MV-4-11 (cell line): ENCODE measurements around the gene CDK19.

Source experiments
- DNase-seq: peaks from one replicate; lab custom pipeline; 2025; lab: John Stamatoyannopoulos, UW

The CDK19 gene

DNA sequence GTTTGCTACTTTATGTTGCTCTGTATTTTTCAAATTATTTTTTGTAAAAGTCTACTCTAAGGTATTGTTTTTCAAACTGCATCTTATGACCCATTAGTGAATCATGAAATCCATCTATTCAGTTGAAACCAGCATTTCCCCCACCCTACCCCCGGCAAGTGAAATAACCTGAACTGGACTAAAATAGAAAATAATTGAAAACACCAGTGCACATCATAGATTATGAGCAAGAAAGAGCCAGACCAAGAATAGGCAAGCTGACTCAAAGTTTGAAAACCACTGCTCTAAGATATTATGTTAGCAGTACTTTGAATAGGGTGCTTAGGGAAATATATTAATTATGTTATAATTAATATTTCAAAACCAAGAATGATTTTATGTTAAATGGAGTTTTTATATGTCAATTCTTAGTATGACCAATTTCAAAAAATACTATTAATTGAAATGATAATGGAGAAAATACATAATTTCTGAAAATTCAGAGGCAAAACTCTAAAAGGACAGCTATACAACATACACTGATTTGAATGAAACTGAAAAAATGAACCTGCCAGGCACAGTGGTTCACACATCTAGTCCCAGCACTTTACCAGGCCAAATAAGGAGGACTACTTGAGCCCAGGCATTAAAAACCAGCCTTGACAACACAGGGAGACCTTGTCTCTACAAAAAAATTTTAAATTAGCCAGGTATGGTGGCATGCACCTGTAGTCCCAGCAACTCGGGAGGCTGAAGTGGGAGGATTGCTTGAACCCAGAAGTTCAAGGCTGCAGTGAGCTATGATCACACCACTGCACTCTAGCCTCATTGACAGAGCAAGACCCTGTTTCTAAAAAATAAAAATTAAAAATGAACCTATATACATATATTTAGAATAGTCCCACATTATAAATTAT lies 112.0 kb downstream of the CDK19 start:
- DNase-seq: no peak

DNA sequence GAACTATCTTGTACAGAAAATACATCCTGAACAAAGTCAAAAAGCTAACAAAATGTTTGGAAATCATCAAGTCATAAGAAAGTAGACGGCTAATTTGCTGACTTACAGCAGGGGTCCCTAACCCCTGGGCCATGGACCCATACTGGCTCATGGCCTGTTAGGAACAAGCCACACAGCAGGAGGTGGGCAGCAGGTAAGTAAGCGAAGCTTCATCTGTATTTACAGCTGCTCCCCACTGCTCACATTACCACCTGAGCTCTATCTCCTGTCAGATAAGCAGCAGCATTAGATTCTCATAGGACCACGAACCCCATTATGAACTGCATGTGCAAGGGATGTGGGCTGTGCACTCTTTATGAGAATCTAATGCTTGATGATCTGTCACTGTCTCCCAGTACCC lies 115.5 kb downstream of the CDK19 start:
- no peak for DNase-seq

DNA sequence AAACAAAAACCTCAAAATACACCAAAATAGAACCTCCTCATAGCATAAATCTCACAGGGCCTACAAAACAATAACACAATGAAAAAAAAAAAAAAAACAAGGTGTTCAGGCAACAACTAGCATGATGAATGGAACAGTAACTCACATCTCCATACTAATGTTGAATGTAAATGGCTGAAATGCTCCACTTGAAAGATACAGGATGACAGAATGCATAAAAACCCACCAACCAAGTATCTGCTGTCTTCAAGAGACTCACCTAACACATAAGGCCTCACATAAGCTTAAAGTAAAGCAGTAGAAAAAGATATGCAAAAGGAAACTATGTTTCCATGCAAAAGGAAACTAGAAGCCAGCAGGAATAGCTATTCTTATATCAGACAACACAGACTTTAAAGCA lies 121.3 kb downstream of the CDK19 start:
- DNase-seq: no peak

DNA sequence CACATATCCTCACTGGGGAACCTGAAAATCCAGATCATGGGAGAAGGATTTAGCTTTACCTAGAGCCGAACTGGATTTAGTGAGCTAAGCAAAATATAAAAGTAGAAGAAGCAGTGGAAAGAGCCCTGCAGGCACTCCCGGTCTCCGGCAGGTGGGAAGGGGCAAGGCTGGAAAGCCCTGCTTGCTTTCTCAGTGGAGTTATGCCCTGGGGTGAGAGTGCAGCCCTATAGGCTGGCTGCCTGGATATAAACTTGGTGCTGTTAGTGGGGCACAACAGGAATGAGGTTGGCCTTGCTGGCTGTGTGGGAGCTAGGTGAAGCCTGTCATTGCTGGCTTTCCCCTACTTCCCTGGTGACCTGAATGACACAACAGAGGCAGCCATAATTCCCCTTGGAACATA lies 122.0 kb downstream of the CDK19 start:
- DNase-seq: no peak

DNA sequence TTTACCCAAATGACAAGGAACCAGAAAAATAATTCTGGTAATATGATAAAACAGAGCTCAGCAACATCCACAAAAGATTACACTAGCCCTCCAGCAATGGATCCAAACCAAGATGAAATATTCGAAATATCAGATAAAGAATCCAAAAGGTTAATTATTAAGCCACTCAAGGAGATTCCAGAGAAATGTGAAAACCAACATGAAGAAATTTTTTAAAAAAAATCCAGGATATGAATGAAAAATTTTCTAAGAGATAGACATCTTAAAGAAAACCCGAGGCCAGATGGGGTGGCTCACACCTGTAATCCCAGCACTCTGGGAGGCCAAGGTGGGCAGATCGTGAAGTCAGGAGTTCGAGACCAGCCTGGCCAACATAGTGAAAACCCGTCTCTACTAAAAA lies 124.4 kb downstream of the CDK19 start:
- no peak for DNase-seq

DNA sequence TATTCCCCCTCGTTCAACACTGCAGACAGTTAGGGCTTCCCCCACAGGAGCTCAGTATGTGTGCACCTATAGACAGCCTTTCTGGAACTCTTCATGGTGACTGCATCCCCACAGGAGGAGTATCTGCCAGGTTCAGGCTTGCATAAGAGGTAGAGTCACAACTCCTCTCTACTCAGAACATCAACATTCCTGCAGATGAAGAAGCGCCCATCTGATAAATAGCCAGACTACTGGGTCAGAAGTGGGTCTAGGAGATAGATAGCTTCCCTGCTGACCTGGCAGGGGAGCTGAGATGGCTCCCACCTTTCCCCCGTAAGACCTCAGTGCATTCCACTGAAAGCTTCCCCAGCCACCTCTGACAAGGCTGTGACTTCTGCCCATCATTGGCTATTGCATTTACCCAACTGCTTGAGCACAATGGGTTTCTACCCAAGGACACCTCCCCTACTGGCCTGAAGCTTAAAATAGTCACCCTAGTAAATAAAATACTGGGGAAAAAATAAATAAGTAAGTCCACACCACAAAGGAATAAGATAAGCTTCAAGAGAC lies 125.1 kb downstream of the CDK19 start:
- no peak for DNase-seq

DNA sequence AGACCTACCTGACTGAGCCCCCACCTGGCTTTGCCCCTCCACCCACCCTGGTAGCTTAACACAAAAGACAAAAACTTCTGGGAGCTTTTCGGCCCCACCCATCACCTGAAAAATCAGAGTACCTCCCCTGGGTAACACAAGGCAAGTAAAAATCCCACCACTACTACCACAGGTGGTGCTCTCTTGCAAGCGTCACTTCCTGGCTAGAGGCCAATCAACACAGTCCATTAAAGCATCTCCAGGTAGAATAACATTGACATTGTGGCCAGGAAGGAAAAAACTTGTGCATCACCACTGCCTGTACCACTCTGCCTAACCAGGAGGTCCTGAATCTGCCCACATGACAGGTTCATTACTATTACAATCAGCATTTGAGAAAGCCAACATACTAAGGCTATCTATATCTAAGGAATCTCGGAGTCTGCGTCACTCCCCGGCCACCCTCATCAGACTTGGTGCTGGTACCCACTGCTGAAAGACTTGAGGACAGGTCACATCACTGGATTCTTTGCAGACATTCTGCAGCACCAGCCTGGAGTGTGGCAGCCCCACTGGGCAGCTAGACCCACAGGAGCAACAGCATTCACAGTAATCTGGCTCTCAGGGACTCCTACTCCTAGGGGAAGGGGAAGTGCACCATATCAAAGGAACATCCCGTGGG lies 125.9 kb downstream of the CDK19 start:
- DNase-seq: no peak

DNA sequence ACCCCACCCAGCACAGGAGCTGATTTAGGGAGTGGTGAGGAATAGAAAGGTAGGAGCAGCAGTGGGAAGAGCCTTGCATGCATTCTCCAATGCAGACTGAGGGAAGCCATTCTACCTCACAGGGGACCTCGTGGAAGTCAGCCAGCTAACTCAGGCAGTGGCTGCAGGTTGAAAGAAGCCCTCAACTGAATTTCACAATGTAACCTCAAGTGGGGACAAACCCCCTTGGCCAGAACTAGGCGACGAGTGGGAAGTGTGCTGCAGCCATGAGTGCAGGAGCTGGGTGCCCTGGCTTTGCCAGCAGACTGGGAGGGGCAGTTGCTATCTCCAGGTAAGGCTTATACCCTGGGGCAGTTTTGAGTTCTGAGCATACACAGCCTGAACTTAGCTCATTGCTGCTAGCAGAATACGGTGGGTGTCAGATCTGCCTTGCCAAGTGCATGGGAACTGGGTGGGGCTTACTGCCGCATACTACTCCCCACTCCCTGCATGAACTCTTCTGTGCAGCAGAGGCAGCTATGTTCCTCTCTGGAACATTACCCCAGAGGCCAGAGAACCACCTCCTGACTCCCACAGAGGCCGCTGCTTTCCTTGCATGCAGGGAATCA lies 126.5 kb downstream of the CDK19 start:
- no peak for DNase-seq

DNA sequence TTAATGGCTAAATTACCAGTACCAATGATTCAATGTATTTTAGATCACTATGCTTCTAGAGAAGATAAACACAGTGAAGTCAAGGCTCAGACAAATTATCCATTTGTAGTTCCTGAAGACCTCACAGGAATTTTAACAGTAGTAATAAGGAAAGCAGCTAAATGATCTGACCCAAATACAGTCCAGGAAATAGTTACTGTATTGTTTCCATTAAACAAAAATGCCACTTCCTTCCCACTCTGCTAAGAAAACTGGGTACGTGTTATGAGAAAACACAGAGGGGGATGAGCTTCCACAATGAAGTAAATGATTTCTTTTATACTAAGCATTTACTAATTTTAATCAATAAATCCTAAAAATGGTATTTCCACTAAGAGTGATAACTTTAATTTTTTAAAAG lies 127.9 kb downstream of the CDK19 start:
- no peak for DNase-seq

DNA sequence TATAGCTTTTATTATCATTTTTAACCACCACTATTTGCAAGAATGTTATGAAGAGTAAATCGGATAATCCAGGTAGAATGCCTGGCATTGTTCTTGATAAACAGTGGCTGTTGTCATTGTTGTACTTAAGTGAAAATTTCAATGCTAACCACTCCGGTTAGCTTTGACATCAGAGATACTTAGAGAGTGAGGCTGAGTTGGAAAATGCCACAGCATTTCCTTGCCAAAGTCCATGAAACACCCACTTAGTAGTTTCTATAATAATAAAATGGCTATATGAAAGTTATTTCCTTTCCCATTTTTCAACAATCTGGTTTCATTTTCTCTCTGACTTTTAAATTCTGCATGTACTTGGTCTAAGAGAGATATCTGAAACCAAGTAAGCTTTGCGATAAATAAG lies 132.0 kb downstream of the CDK19 start:
- DNase-seq: no peak

DNA sequence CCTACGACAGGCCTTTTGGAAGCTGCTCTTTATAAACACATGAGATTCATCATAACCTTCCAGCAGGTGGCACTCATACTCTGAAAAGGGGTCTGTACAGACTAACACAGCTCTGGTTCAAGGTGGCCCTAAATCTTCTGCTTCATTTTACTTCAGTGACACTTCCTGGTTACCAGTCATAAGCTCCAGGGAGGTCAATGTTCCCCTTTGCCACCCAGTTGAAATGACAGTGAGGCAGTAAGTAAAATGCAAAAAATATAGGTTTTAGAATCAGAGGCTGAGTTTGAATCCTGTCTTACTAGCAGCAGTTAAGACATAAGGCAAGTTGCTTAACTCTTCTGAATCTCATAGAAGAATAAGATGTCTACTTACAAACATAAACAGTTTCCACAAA lies 132.8 kb downstream of the CDK19 start:
- DNase-seq: peak; percentile 92

DNA sequence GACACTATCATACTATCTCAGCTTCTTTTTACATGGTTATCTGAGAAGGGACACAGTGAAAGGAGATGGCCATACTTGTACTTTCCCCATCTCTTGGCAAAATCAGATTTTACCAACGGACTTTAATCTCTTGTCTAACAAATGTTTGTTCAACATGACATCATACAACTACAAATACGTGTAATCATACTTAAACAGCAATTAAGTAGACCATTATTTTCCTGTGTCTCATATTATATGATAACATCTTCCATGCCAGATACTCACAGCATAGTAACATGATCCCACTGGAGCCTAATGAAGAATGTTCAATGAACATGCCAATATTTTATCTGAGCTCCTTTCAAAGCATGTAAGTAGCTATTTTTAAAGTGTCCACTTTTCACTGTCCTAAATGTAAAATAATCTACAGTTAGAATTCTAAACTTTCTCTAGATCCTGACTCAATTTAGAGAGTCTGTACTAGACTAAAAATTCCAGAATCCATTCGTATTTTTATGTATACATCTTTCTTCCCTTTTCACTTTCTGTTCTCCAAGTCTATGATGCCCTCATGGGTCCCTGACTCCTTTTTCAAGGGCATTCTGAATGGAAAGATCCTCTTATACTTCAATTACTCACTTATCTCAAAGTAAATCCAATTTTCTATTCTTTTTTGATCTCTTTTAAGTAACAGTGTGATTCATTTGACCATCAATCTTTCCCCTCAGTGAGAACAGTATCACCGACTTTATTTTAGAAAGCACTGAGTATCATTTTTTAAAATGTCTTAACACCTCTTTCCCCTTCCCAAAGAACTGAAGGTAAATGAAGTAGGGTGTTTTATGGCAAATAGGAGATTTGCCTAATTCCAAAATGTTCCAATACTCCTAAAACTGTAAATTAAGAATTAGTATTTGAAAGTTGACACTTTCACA lies 133.5 kb downstream of the CDK19 start:
- DNase-seq: no peak

DNA sequence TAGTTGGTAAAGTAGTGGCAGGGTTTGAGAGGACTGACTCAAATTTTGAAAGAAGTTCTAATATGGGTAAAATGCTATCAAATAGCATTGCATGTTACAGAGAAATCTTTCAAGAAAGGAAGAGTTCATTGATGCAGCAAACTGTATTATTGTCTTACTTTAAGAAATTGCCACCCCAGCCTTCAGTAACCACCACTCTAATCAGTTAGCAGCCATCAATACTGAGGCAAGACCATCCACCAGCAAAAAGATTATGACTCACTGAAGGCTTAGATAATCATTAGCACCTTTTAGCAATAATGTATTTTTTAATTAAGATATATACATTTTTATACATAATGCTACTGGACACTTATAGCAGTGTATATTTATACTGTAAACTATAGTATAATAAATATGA lies 138.9 kb downstream of the CDK19 start:
- DNase-seq: no peak

DNA sequence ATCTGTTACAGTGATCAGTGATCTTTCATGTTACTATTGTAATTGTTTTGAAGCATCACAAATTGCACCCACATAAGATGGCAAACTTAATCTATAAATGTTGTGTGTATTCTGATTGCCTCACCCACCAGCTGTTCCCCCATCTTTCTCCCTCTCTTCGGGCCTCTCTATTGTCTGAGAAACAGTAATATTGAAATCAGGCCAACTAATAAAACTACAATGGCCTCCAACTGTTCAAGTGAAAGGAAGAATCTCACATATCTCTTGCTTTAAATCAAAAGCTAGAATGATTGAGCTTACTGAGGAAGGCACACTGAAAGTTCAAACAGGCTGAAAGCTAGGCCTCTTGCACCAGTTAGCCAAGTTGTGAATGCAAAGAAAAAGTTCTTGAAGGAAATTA lies 141.2 kb downstream of the CDK19 start:
- no peak for DNase-seq

DNA sequence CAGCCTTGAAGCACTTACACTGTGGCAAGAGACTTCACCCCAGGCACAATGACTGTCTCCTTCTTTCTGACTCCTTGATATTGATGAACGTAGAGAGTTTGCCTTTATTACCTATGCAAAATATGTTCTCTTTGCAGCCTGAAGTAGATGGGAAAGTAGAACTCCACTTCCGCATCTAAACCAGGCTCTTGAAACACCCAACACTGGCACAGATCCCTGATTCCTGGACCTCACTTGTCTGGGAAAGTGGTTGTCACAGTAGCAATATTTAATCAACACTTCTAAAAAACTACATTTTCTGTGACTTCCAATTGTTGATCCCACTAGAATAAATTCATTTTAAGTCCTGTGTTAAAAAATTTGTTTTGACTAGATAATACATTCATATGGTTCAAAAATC lies 143.1 kb downstream of the CDK19 start:
- no peak for DNase-seq

DNA sequence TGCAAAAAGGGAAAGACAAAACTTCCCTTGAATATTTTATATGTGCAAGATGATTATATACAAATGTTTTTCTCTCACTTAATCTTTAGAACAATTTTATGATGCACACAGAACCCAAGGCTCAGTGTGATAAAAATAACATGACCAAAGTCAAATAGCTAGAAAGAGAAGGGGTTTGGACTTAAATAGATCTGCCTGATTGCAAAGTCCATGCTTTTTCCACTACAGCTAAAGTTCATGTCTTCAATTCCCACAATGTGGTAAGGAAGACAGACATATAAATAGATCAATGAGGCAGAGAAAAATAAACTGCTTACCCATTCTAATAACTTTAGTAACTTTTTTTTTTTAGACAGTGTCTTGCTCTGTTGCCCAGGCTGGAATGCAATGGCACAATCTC lies 143.8 kb downstream of the CDK19 start:
- DNase-seq: no peak

DNA sequence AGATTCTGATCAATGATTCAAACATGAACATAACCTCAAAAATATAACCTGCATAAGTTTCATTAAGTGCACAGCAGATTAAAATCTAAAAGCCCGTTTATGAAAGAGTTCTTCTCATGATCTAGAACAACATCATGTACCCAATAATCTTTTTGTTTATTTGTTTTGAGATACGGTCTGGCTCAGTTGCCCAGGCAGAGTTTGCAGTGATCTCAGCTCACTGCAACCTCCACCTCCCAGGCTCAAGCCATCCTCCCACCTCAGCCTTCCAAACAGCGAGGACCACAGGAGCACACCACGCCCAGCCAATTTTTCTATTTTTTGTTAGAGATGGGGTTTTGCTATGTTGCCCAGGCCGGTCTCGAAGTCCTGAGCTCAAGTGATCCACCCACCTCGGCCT lies 149.7 kb downstream of the CDK19 start:
- DNase-seq: no peak

DNA sequence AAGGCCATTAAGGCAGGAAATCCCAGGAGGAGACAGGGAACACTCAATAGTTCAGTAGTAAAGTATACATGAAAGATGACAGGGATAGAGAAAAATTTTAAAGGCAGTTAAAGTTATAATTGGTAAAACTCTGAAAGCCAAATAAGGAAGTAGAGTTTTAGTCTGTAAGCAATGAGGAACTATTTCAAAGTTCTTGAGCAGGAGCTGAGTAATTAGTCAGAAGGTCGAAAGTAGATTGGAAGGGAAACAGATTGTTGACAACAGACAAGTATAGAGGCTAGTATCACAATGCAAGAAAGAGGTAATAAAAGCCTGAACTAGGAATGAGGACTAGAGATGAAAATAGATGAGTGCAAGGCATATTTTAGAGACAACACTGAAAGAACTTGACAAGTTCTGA lies 150.3 kb downstream of the CDK19 start:
- DNase-seq: peak; percentile 92

DNA sequence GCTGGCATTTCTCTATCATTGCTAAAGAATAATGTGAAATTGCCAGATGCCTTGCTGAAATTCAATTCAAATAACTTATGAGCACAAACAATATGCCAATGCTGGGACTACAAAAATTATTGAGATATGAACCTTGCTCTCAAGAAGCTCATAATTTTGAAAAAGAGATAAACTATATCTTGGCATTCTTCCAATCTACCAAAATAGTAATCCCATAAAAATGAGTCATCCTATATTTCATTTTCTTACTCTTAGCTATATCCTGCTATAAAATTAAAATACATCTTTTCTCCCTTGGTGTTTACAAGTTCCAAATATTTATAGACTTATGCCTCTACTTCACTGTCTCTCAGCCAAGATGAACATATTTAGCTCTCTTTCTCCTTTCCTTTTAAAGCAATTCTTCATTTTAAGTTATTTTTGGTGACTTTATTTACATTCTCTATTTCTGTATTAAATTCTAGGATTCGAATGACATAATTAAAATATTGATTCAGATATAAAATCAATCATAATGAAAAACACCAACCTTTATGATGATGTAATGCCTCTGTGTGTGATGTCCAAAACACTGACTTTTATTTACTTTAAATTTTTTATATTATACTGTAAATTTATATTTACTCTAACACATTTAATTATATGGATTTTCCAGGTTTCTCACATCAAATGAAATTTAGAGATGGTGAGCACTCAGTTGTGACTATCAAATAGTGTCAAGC lies 152.6 kb downstream of the CDK19 start:
- no peak for DNase-seq

DNA sequence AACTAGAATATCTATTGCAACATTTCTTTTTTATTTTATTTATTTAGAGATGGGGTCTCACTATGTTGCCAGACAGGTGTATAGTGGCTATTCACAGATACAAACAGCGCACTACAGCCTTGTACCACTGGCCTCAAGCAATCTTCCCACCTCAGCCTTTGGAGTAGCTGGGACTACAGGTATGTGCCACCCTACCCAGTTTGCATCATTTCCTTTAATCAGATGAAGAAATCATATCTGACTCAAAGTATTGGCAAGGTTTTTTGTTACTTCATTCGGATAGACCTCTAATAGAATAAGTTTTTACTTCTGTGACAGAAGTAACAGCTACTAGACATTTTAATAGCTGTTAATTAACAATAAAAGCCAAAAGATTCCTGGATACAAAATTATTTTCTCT lies 153.9 kb downstream of the CDK19 start:
- no peak for DNase-seq

DNA sequence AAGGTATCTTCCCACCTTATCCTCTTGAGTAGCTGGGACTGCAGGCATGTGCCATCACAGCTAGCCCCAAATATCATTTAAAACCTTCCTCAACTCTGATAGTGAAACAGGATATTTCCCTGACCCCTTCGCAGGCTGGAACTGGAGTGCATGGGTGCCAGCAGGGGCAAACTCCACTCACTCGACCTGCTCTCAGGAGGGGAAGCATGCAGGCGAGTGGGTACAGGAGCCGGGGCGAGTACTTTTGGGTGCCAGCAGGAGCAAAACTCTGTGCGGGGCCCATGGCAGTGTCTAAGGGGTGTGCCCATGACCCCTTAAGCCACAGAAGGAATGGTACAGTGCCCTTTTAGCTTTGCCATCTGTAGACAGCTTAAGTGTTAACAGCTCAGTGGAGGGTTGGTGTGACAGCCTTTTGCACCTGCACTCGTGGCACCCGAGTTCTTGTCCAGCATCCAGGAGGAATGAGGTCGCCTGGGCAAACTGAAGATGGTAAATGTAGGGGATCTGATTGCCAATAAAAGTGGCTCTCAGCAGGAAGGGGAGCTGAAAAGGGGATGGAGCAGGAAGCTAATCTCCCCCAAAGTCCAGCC lies 155.1 kb downstream of the CDK19 start:
- no peak for DNase-seq
